Stimulated activated CD8-positive, alpha-beta memory T cell treated with anti-CD3 and anti-CD28 coated beads, Interleukin-15, amount 100 ng/mL, for 4 hours (primary cell): ENCODE measurements around the gene IGFBP2.

ENCODE experiments used
- DNase-seq, 2 donors: peaks; one replicate each; pipeline ENCODE4 v3.0.0-alpha.2; 2020; ENCODE audit warnings: low read depth in 2 of 2

IGFBP2 gene

DNA sequence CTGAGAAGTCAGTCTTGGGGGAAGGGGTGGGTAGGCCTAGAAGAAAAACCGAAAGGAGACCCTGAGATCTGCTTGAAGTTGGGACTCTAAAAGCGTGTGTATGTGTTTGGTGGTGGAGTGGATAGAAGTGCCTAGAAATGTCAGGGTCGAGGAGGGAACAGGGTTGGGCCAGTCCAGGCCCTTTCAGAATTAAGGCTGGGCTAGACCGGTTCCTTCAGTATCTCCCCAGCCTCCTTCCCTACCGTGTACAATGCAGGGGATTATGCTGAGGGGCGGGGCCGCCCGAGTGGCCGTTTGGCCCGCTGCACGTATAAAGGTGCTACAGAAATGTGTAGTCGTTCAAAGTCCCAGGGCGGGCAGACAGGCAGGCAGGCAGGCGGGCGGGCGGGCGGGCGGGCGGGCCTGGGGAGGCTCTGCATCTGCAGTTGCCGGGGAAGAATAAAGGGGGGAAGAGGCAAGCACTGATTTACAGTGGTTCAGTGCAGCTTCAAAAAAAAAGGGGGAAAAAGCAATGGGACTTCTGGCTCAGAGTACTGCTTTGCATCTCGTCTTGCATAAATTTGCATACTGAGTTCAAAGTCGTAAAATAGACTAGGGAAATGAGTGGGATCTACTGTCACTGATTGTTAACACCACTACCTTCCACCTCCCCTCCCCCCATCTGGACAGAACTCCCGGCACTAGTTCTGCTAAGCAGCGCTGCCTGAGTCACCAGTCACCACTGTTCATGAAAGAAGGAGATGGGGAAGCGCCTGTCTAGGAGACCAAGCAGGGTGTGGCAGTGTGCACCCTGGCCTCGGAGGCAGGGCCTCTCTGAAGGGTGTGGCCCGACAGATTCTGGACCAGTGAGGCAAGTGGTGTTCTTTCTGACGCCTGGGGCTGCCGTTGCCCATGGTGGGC is 3.6 kb downstream of the IGFBP2 start:
- no peak for DNase-seq

DNA sequence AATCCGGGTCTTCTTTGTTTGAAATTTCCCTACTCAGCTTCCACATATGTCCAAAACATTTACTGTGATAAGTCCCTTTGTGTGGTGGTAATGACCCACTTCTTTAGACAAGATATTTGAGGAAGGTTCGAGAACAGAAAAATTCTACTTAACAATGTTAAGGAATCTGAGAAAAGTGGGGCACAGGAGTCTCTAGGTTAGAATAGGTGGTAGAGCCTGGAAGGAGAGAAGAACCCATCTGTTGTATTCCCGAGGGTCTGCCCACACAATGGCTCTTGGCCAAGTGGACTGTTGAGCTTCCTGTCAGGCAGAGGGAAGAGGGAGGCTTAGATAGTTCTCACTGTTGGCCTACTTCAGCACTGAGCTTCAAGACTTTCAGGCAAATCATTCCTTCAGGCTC is 4.3 kb downstream of the IGFBP2 start:
- no peak for DNase-seq

DNA sequence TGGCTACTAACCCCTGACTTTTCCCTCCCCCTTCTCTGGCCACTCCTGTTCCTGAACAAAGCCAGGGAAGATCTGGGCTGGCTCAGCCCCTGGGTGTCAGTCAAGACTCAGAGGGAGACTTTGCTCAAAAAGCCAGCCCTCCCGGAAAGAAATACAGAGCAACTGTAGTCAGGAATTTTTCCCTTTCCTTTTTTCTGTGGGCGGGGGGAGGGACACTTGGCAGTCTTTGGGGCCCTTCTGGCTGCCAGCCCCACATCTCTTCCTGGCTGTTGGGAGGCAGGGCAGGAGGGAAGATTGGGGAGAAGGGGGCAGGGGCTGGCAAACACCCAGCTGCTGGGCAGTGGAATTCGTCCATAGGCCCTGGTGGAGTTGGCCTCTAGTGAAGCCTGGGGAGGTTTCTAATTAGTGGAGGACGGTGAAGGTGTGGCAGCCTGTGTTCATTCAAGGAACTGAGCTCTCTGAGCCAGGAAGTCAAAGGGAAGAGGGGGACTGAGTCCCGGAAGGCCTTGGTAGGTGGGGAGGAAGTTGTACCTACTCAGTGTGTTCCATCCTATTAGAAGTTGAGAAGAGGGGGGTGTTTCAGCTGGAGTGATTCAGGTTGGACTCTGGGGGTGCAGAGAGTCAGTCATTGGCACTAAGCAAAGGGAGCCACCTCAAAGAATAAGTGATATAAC is 10.9 kb downstream of the IGFBP2 start:
- no peak for DNase-seq

GRCh38 chr2:216644842-216645635 is 11.8 kb downstream of the IGFBP2 start:
- DNase-seq: no peak

- no peak for DNase-seq
These were observed 12.4 kb downstream of the IGFBP2 start for GRCh38 chr2:216645636-216645950.

DNA sequence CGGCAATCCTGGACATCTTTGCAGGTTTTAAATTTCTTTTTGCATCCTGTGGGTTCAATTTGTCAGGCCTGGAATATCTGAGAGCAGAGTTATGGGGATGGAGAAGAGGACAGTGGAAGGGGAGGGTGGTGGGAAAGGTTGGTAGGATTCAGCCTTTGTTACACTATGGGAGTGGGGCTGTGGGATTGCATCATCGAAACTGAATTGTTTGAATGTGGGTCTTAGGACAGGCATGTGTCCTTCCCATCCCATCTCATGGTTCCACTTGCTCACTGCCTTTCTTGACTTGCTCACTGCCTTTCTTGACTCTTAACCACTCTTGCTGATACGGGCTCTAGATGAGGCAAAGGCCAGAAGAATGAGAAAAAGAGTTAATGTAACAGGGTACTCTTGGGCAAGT is 12.9 kb downstream of the IGFBP2 start:
- DNase-seq: no peak

- DNase-seq: no peak
These were observed 14.9 kb downstream of the IGFBP2 start for GRCh38 chr2:216648105-216648504.

DNA sequence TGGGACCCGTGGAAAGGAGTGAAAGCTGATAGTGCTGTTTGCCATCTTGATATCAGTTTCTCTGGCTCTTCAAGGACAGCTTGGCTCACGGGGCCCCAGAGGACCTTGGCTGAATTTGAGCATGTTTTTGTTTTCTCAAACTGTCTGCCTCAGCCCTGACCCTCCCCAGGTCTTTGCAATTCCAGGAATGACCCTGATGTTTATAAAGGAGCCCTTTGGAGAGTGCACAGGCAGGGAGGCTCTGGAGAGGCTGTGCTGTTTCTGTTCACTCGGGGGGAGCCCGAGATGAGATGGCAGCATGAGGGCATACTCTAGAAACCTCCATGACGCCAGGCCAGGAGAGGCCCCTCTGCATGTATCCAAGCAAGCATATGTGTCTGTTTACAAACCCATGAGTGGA is 16.4 kb downstream of the IGFBP2 start:
- no peak for DNase-seq

DNA sequence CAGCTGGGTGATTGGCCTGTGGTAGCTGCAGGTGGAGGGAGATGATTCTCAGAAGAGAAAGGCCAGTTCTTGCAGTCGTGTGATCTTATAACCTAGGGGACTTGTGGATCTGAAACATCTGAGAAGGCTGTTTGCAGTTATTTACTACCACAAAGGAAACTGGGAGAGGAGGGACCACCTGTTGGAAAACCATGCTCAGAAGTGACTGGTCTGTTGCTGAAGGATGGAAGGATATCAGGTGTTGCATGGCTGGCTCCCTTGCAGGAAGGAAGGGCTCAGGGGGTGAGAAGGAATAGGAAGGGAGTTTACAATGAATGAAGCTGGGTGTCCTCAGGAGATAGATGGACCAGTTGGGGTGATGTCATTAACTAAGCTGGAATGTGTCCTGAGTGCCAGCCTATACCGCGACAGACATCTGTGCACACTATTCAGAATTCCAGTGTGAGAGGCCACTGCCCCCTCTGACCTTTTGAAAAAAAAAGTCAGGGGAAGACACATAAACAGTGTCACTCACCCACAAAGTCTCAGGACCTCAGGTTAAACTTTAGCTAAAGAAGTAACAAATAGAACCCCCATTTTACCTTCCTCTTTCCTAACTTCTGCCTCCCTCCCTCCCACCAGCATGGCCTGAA is 17.5 kb downstream of the IGFBP2 start:
- no peak for DNase-seq

DNA sequence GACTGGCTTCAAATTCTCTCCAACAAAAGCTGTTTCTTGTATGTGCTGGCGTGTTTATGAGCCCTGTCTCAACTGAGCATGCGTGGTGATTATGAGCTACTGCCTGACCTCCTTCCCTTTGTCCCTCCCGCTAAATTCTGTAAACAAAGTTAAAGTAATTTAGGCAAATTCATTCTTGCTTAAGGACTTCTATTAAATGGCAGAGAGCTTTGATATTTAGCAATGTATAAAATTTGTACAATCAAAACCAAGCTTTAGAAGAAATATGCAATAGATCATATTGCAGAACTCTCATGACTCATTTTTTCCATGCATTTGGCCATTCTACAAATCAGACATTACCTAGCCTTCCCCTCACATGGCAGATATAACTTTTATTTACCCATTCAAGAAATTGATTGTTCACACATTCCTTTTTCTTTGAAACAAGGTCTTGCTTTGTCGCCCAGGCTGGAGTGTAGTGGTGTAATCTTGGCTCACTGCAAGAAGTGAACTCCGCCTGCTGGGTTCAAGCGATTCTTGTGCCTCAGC is 18.2 kb downstream of the IGFBP2 start:
- DNase-seq: no peak

GRCh38 chr2:216652566-216652965 is 19.3 kb downstream of the IGFBP2 start:
- no peak for DNase-seq

GRCh38 chr2:216653093-216653799 is 20.0 kb downstream of the IGFBP2 start:
- DNase-seq: no peak

DNA sequence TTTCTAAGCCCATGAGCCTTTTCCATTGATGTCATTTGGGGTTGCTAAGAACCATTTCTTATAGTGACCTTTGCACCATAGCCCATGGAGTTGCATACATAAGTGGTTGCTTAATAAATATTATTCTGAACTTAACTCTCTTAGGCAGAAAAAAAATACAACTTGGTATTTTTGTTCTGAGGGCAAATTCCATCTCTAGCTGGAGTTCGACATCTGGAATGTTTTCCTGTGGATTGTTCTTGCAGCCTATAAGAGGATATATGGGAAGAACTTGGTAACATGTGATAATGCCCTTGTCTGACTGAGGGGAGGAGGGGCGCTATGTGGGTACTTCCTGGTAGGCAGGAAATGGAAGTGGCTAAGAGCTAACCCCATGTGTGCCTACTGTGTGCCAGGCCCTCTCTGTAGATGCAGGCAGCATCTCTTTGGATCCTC is 20.7 kb downstream of the IGFBP2 start:
- DNase-seq: no peak

DNA sequence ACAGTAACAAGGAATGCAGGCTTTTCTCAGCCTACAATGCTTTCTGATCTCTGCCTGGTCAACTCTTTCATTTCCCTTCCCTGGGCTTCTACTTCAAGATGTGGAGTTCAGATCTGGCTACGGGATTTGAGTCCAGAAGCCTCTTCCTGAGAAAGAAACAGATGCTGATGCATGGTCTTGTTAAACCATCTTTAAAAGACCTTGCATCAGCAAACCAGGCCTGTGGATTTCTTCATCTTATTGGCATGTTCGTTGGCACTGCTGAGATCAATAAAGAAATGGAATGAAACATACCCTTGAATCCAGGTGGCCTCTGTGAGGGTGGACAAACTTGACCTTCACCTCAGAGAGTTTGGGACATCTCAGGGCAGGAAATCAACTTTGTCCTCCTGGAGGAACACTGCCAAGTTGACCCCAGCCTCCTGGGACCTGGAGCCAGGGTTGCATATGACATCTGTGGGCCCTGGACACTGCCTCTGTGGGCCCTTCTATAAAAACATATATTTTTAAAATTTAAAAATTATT is 21.4 kb downstream of the IGFBP2 start:
- no peak for DNase-seq

DNA sequence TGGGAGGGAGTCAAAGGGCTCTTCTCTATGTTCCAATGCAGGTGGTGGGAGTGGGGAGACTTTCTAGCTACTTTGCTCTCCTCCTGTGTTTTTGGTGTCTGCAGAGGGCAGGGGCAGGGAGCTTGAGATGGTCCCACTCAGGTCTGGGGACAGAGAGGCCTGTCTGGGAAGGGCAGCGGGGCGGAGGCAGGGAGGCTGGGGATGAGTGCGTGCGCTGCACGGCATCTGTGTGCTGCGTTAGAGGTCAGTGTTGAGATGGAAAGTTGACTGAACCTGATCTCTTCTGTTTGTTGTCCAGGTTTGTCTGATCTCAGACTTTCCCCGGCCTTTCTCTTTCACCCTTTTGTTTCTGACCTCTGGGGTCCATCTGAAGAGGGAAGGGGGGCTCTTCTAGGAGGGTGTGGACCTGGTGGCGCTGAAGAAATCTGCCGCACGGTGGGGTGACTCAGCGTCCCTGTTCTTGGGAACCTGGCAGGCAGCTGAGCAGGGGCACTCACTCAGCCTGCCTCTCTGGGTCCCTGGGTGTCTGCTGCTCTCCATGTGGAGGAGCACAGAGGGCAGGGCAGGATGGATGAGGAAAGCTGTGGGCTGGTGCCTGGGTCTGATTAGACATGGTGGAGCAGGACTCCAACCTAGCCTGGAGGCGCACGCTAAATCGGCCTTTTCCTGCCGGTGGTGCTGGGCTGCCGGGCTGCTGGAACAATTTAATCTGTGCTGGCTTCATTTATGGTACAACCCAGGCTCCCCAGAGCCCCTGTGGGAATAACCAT is 24.1 kb downstream of the IGFBP2 start:
- no peak for DNase-seq

DNA sequence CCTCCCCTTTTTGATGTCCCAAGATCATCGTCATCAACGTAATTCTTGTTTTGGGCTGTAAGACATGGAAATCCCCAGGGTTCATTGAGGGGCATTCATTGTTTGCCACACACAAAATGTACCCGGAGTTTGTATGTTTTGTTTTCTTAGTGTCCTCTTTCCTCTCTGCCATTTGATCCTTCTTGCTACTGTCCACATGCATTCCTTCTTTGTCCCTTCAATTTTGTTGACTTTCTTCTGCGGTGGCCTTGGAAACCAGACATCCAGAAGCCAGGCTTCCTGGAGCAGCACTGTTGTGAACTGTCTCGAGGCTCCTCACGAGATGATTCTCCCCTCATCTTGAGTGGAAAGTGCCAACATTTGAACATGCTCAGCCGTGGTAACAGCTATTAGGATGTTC is 24.8 kb downstream of the IGFBP2 start:
- no peak for DNase-seq

DNA sequence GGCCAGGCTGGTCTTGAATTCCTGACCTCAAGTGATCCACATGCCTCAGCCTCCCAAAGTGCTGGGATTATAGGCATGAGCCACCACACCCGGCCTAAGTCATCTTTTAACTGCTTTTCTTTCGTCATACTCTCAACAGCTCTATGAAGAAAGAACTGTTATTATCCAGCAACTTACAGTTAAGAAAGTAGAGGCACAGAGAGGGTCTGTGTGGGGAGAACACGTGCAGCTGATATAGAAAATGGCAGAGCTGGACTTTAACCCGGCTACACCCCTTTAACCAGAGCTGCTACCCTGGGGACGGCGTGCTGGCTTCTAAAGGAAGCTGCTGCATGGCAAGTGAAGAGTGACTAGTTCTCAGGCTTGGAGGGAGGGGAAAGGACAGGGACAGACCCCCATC is 25.5 kb downstream of the IGFBP2 start:
- no peak for DNase-seq

DNA sequence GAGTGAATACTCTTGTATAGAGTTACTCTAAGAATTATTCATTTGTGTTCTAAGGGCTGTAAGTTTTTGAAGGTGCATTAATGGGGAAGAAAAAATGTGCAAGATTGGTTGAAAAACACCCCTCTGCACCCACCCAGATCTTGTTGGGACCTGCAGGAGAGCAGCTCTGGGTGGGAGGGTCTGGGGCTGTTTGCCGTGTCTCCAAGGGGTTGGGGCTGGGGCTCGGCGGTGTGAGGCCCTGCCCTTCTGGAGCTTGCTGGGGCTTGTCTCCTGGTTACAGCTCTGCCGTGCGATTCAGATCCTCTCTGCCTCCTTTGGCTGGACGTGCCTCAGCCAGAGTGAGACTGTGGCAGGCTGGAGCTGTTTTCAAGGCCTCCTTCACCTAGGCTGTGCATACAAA is 26.1 kb downstream of the IGFBP2 start:
- DNase-seq: no peak

DNA sequence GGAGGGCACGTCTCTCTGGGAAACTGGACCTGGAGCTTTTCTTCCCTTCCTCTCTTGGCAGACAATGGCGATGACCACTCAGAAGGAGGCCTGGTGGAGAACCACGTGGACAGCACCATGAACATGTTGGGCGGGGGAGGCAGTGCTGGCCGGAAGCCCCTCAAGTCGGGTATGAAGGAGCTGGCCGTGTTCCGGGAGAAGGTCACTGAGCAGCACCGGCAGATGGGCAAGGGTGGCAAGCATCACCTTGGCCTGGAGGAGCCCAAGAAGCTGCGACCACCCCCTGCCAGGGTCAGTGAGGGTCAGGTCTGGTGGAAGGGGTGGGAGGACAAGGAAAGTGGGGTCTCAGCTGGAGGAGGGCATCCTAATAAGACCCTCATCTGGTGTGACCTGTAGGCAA is 27.3 kb downstream of the IGFBP2 start:
- no peak for DNase-seq

DNA sequence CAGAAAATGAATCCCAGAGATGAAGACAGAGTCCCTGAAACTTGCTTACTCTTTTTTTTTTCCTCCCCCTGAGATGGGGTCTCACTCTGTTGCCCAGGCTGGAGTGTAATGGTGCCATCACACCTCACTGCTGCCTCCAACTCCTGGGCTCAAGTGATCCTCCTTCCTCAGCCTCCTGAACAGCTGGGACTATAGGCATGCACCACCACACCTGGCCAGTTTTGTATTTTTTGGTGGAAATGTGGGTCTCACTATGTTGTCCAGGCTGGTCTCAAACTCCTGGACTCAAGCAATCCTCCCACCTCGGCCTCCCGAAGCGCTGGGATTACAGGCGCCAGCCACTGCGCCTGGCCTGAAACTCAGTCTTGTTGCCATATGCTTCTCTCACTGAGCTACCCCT is 27.8 kb downstream of the IGFBP2 start:
- DNase-seq: no peak
